ENCODE measurements around the gene VTN.
"Not testable (repeated sequence)": the region's sequence is repeated elsewhere in the genome, so short reads cannot be mapped to it uniquely, and the experiment has no call there.

VTN gene

GRCh38 chr17:28344011-28344410 lies 26.1 kb downstream of the VTN start:
- no peak for DNase-seq (ENCODE audit: low read depth in 4 of 4, low spot score in 1 of 4)

GRCh38 chr17:28343491-28343932 lies 26.6 kb downstream of the VTN start:
- DNase-seq (ENCODE audit: low read depth in 4 of 4, low spot score in 1 of 4), result no peak

DNA sequence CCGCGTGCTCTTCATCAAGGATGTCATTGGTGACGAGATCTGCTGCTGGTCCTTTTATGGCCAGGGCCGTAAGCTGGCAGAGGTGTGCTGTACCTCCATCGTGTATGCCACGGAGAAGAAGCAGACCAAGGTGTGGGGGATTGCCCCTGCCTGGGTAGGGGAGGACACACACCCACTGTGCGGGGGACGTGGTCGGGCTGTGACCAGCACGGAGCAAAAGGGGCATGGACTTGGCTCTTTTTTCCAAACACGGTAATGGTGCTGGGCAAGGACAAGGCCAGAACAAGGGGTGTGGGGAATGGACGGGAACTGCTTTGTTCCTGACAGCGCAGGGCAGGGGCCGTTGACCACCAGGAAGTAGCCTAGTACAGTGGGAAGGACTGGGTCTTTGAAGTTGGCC lies 27.8 kb downstream of the VTN start:
- DNase-seq (ENCODE audit: low read depth in 4 of 4, low spot score in 1 of 4), result no peak

DNA sequence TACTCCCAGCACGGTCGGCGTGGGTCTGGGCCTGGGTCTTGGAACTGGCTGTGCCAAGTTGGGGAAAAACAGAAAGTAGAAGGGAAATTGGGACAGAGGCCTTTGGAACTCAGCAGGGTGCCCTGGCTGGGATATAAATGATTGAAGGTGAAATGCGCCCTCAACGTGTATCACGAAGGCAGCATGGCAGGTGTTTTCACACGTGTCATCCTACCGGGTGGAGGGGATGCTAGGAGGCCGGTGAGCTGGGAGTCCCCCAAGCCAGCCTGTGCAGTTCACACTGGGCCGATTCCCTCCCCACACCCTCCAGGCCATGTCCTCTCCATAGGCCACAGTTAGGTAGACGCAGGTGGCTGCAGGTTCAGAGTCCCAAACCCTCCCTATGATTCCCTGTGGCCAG lies 28.6 kb downstream of the VTN start:
- DNase-seq (ENCODE audit: low read depth in 4 of 4, low spot score in 1 of 4), result no peak

GRCh38 chr17:28340374-28340773 lies 29.7 kb downstream of the VTN start:
- DNase-seq (ENCODE audit: low read depth in 4 of 4, low spot score in 1 of 4), result no peak

DNA sequence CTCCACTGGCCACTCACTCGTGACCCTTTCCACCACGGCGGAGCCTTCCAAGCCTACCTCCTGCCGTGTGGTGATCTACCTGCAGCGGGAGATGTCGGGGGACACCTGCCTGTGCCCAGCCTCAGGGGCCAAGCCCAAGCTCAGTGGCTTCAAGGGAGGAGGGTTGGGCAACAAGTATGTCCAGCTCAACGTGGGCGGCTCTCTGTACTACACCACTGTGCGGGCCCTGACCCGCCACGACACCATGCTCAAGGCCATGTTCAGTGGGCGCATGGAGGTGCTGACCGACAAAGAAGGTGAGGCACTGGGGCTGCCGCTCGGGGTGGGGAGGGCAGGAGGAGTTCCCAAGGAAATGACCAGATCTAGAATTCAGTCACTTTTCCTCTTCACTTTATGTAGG lies 30.7 kb downstream of the VTN start:
- DNase-seq (ENCODE audit: low read depth in 4 of 4, low spot score in 1 of 4), result no peak

DNA sequence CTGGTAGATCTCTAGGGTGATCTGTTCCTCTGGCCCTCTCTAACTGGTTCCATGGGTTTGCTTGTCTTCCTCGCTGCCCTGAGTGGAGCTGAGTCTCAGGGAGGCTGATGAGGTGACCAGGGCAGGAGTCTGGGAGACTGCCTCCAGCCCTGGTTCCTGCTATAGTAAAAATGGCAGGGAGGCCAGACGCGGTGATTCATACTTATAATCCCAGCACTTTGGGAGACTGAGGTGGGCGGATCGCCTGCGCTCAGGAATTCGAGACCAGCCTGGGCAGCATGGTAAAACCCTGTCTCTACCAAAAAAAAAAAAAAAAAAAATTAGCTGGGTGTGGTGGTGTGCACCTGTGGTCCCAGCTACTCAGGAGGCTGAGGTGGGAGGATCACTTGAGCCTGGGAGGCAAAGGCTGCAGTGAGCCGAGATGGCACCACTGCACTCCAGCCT lies 31.3 kb downstream of the VTN start:
- not testable (repeated sequence) for DNase-seq (ENCODE audit: low read depth in 4 of 4, low spot score in 1 of 4)

DNA sequence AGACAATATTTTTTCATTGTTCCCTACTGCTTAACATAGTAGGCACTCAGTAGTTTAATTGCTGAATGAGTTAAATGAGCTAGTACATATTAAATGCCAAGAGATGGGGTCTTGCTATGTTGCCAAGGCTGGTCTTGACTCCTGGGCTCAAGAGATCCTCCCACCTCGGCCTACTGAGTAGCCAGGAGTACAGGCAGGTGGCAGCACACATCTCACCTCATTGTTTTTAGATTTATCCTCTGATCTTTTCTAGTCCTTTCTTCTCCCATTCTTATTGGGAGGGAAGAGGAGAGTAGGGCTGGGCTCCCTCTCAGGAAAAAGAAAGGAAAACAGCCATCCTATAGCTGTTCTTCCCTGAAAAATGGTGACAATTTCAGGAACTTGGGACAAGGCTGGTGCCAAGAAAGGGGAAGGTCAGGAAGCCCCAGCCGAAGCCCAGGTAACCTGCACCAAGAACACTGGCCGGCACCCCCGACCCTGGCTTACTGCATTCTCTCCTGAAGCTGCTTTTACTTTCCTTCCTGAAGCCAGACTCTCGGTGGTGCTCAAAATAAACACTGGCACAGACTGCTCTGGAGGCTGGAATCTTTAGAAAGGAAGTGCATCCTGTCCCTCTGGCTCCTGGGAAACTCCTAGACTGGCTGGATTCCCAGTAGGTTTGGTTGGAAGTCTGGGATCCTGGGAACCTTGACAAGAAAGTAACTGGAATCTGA lies 31.9 kb downstream of the VTN start:
- no peak for DNase-seq (ENCODE audit: low read depth in 4 of 4, low spot score in 1 of 4)

DNA sequence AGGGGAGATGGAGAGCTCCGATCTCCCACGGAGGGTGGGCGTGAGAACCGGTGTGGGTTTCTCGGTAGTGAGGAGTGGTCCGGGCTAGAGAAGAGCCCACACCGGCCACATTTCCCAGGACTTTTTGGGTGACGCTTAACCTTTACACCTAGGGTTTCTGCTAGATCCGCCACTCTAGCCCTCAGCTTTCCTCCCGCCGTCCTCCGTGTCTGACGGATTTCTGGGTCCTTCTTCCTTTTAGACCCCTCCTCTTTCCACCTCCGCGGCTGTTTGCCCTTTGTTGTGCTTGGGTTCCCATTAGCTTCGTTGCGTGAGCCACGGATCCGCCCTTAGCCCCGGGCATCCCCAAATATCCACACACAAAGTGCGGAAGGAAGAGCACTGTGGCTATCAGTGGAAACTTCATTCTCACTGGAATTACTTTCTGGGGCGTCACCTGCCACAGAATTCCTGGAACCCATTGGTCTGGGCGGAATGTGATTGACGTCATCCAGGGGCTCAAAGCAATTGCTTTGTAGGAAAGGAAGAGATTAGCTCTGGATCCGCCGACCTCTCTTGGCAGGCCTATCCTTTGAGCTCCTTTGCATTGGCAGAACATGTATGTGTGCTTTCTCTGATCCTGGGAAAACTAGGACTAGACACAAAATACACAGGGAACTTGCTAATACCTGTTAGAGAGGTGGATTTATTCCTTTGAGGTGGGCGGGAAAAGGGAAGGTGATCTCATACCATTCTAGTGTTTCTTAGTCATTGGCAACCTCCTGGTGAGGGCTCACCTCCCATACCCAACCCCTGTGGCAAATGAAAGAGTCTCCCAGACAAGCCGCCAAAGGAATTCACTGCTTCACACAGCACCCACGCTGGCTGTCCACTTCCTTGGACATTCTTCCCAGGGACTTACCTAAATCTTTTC lies 33.9 kb downstream of the VTN start:
- peak in 1 of 4 experiments; percentile 20 for DNase-seq (ENCODE audit: low read depth in 4 of 4, low spot score in 1 of 4)

DNA sequence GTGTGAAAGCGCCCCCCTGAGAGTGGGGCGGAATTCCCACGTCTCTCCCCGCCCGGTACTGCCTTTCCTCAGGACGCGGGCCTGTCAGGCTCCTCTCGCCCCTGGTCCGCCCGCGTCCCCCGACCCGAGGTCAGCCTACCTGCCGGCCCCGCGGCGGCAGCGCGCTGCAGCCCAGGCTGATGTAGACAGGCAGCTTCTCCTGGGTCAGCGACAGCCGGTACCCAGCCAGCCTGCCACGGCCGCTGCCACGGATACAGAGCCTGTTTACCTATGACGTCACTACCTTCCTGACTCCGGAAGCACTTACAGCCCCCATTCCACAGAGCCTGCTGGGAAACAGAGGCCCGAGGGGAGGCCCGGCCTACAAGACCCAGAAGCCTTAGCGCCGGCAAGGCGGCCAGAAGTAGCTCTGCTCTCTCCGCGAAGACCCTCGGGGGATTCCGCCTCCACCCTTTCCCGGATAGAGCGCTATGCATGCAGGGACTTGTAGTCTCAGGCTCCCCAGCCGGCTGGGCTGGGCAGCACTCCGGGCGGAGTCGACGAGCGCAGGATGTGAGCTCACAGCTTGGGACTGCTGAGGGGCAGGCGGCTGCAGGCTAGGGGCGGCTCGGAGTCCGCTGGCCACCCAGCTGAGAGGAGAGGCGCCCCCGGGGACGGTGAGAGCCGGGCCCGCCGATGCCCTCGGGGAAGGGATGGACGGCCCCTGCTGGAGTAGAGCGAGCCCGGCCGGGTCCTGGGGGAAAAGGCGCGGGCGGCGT lies 34.7 kb downstream of the VTN start, which contains the start of the genes IFT20 and TNFAIP1:
Gene IFT20 (minus strand): TSS at position 272 of the 758 bp plus-strand sequence. CDS start 3,487 bp downstream, outside the sequence.
Gene TNFAIP1 (plus strand): TSS at position 561 of the 758 bp plus-strand sequence. CDS start 3,761 bp downstream, outside the sequence.
- peak; percentile 85 to 97 (median 91) for DNase-seq (ENCODE audit: low read depth in 4 of 4, low spot score in 1 of 4)

DNA sequence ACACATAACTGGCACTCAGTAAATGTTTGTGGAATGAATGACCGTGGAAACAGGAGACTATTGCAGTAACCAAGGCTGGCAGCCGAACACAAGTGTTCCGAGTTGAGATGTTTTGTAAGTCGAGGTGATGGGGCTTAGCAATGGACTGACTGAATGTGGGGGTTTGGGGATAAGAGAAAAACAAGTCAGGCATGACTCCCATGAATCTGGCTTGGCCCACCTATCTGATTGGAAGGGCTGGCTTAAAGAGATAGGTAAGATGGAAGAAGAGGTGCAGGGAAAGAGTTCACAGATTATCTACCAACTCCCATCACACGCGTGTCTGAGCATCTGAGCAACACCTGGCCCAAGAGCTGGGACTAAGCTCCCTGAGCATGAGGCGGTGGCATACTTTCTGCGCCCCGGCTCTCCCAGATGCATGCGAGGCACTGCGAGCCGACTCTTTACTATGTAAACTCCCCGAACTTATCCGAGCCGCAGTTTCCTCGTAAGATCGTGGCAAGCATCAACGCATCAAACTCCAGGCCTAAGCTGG lies 35.4 kb downstream of the VTN start:
- DNase-seq (ENCODE audit: low read depth in 4 of 4, low spot score in 1 of 4), result no peak

- no peak for DNase-seq (ENCODE audit: low read depth in 4 of 4, low spot score in 1 of 4)
Measured at GRCh38 chr17:28334171-28334570, 35.9 kb downstream of the VTN start.

DNA sequence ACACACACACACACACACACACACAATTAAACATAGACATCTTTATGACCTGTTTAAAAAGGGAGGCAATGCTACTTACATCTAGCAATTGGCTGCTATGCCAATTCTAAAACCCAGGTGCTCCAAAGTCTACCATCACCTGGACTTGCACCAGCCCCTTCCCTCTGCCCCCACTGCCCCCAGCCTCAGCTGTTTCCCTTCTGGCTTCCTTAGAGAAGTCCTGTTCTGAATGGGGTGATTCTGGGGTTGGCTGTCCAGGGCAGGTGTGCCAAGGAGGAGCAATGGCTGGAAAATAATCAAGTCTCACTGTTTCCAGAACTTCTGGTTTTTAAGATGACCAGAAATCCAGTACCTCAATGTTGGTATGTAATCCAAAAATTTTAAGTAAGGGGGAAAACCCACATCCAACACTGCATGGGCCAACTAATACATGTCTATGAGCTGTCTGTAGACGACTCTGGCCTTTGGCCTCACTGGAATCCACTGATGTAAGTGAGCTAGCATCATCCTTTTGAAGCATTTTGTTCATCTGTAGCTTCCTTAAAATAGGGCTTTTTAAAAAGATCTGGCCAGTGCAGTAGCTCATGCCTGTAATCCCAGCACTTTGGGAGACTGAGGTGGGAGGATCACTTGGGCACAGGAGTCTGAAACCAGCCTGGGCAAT lies 36.9 kb downstream of the VTN start:
- DNase-seq (ENCODE audit: low read depth in 4 of 4, low spot score in 1 of 4), result no peak

GRCh38 chr17:28331891-28332420 lies 38.2 kb downstream of the VTN start:
- no peak for DNase-seq (ENCODE audit: low read depth in 4 of 4, low spot score in 1 of 4)

- DNase-seq (ENCODE audit: low read depth in 4 of 4, low spot score in 1 of 4), result no peak
Measured at GRCh38 chr17:28330671-28331070, 39.4 kb downstream of the VTN start.

- DNase-seq (ENCODE audit: low read depth in 4 of 4, low spot score in 1 of 4), result no peak
Measured at GRCh38 chr17:28328325-28328724, 41.8 kb downstream of the VTN start.

GRCh38 chr17:28327709-28328108 lies 42.4 kb downstream of the VTN start:
- no peak for DNase-seq (ENCODE audit: low read depth in 4 of 4, low spot score in 1 of 4)

DNA sequence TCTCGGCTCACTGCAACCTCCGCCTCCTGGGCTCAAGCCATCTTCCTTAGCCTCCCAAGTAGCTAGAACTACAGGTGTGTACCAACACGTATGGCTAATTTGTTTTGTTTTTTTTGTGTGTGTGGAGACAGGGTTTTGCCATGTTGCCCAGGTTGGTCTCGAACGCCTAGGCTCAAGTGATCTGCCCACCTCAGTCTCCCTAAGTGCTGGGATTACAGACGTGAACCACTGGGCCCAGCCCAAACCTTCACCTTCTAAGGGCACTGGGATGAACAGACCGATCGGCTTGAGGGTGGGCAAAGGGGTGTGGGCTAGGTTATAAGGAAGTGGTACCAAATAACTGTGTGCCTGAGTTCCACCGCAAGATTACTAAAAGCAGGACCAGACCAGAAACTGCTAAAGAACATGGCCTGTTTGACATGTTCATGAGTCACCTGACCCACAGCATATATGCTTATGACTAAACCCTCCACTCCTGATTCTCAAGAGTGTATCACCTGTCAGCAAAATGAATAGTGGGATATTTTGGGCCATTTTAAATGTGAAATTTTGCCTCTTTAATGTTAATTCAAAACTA lies 43.0 kb downstream of the VTN start:
- no peak for DNase-seq (ENCODE audit: low read depth in 4 of 4, low spot score in 1 of 4)

GRCh38 chr17:28326114-28326513 lies 44.0 kb downstream of the VTN start:
- no peak for DNase-seq (ENCODE audit: low read depth in 4 of 4, low spot score in 1 of 4)

- DNase-seq (ENCODE audit: low read depth in 4 of 4, low spot score in 1 of 4), result no peak
Measured at GRCh38 chr17:28325211-28325610, 44.9 kb downstream of the VTN start.
